Stromal cell of bone marrow (primary cell): ENCODE data around the gene LCE3E.

Source experiments
- DNase-seq: peaks from one replicate; pipeline ENCODE4 v3.0.0-alpha.2; 2012; ENCODE audit warnings: low read depth

The LCE3E gene

DNA sequence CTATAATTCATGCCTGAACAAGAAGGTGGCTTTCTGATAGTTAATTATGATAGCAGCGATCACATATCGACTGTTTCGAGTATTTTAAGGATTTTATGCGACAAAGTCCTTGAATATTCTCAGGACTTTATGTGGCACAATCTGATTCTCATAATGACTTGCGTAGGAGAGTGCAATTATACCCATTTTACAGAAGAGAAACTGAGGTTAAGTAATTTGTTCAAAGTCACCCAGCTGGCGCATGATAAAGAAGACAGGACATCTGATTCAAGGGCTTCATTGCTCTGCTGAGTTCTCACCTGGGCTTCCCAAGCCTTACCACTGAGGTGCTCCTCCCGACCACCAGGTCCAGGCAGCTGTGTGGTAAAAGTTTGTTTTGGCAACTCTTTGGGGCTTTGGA is 50.5 kb downstream of the LCE3E start:
- DNase-seq, result no peak
